Common myeloid progenitor, CD34-positive (primary cell): ENCODE results near the gene TIMM17B.

Source experiments
- CTCF ChIA-PET: fragments of 350-600 bp; sonication (Branson Sonifier 250); formaldehyde crosslinking; loops from one replicate; lab custom pipeline; 2021; ENCODE audit warnings: antibody characterized with exemption; lab: Charles Lee
- POLR2A ChIA-PET: fragments of 350-600 bp; sonication (Branson Sonifier 250); formaldehyde crosslinking; loops from one replicate; lab custom pipeline; 2021; ENCODE audit warnings: antibody characterized with exemption; lab: Charles Lee
- DNase-seq, 3 donors: peaks; one replicate each; pipeline versions ENCODE4 v3.0.0 to v3.0.0-alpha.2; 2013
- H3K27ac ChIP-seq, 2 experiments: 1 replicate in 1 of 2; 2 replicates in 1 of 2; pipeline ENCODE4 v1.7.0; 2013; ENCODE audit warnings: inconsistent platforms in 2 of 2, low read length in 2 of 2, mild to moderate bottlenecking in 2 of 2, low read depth in 1 of 2, moderate library complexity in 1 of 2; ENCODE audit not compliant: severe bottlenecking in 2 of 2, insufficient read depth in 1 of 2, poor library complexity in 1 of 2
- H3K27me3 ChIP-seq, 5 experiments: replicated peaks in 2 of 5; 1 replicate in 3 of 5; 2 replicates in 2 of 5; pipeline versions ENCODE4 v1.6.1 to v1.7.0; 2013; ENCODE audit warnings: low read length in 4 of 5, mild to moderate bottlenecking in 2 of 5, moderate library complexity in 2 of 5, inconsistent platforms in 1 of 5; ENCODE audit not compliant: insufficient read depth in 5 of 5, control insufficient read depth in 4 of 5
- H3K36me3 ChIP-seq, 4 experiments: 1 replicate in 2 of 4; 2 replicates in 2 of 4; pipeline versions ENCODE4 v1.6.1 to v1.7.0; 2013; ENCODE audit warnings: low read length in 3 of 4, control low read depth in 1 of 4, mild to moderate bottlenecking in 1 of 4; ENCODE audit not compliant: control insufficient read depth in 4 of 4, insufficient read depth in 4 of 4
- H3K4me1 ChIP-seq, 4 experiments: 1 replicate in 3 of 4; 2 replicates in 1 of 4; pipeline versions ENCODE4 v1.6.1 to v1.7.1; 2013; ENCODE audit warnings: low read length in 3 of 4, mild to moderate bottlenecking in 3 of 4, control low read depth in 1 of 4, inconsistent platforms in 1 of 4, moderate library complexity in 1 of 4; ENCODE audit not compliant: control insufficient read depth in 4 of 4, insufficient read depth in 4 of 4; ENCODE audit errors: control extremely low read depth in 1 of 4
- H3K4me3 ChIP-seq, 7 experiments: 1 replicate in 4 of 7; 2 replicates in 3 of 7; pipeline versions ENCODE4 v1.5.1 to v1.7.0; 2013; ENCODE audit warnings: mild to moderate bottlenecking in 7 of 7, low read length in 6 of 7, moderate library complexity in 6 of 7, inconsistent platforms in 2 of 7, low read depth in 2 of 7, control low read depth in 1 of 7; ENCODE audit not compliant: insufficient read depth in 4 of 7, control insufficient read depth in 1 of 7; ENCODE audit errors: extremely low read depth in 1 of 7
- H3K9me3 ChIP-seq, 5 experiments: 1 replicate in 4 of 5; 2 replicates in 1 of 5; pipeline versions ENCODE4 v1.6.1 to v1.7.1; 2013; ENCODE audit warnings: low read length in 4 of 5, mild to moderate bottlenecking in 2 of 5, inconsistent platforms in 1 of 5, low read depth in 1 of 5, moderate library complexity in 1 of 5; ENCODE audit not compliant: control insufficient read depth in 4 of 5, insufficient read depth in 2 of 5; ENCODE audit errors: control extremely low read depth in 1 of 5
- WGBS: methylation state at CpG from one replicate; pipeline ENCODE4 v1.1.5; 2013; ENCODE audit not compliant: insufficient coverage; 5-methylcytosine and 5-hydroxymethylcytosine counted together

TIMM17B gene

GRCh38 chrX:48913605-48914366 lies 16.2 kb upstream of the TIMM17B start:
- peaks cover 7 to 47% (median 22%) of the 10 kb centered on the region in 4 experiments for H3K4me1 ChIP-seq
- CTCF ChIA-PET, result no interaction called here
- POLR2A ChIA-PET, result no interaction called here

GRCh38 chrX:48911412-48912182 lies 14.0 kb upstream of the TIMM17B start, which contains the start of gene SLC35A2:
SLC35A2 (minus strand) TSS chrX:48911646; CDS start chrX:48911636, 10 bp downstream.
- POLR2A ChIA-PET, result interaction anchor here (0.6 to 1.9 kb wide), 5 partner anchors 10 to 47 kb away, joined by 3 to 12 read pairs (median 4); partner anchors contain the start of genes PQBP1 and TIMM17B
- DNase-seq, result peak; percentile 78 to 91 (median 88)

More at GRCh38 chrX:48913605-48914366, 16.2 kb upstream of the TIMM17B start:
- no peaks in the 10 kb centered on the region for H3K9me3 ChIP-seq
- H3K4me3 ChIP-seq, result no peak overlapping the region
- peaks cover 6 to 33% (median 13%) of the 10 kb centered on the region in 4 experiments for H3K36me3 ChIP-seq
- peaks cover 0 to 3% (median 0%) of the 10 kb centered on the region in 5 experiments for H3K27me3 ChIP-seq
- no peak for DNase-seq
- WGBS, result 100% methylated on average over 4 of the region's 5 CpGs
- no peak overlapping the region for H3K27ac ChIP-seq

DNA sequence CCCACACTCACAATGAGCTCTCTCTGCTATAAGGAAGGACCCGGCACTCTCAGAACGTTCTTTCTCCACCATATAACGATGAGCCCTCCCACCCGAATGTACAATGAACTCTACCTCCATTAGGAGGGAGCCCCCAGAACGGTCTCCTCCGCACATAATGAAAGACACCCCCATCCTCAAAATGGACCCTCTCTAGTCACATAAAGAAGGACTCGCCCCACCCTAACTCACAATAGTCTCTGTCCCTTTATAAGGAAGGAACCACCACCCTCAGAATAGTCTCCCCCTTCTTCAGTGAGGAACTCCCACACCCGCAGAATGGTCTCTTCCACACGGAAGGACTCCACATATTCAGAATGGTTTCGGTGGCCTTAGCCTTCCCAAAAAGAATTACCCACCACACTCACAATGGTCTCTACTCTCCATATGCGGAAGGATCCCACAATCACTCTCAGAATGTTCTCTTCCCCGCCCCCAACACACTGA lies 13.4 kb upstream of the TIMM17B start:
- POLR2A ChIA-PET, result interaction anchor here (0.6 to 1.9 kb wide), 3 partner anchors 13 to 27 kb away, joined by 3 to 12 read pairs (median 12); partner anchors contain the start of genes PQBP1 and TIMM17B
- CTCF ChIA-PET, result interaction anchor here (1.3 to 1.7 kb wide), 2 partner anchors 19 to 26 kb away, joined by 4 to 7 read pairs; no protein-coding TSS in a partner anchor
- 20% methylated on average over 11 of the region's 12 CpGs for WGBS
- Histone ChIP-seq H3K4me1 (peaks cover 6 to 33% (median 14%) of the 10 kb centered on the region in 4 experiments), H3K9me3 (no peaks in the 10 kb centered on the region), H3K4me3 (peak overlapping the region; percentile 58 to 93 (median 76)), H3K36me3 (peaks cover 6 to 38% (median 15%) of the 10 kb centered on the region in 4 experiments), H3K27ac (peak overlapping the region; percentile 83 to 91), H3K27me3 (peaks cover 0 to 3% (median 0%) of the 10 kb centered on the region in 5 experiments)
- peak in 1 of 3 donors; percentile 65 for DNase-seq

More at GRCh38 chrX:48911412-48912182, 14.0 kb upstream of the TIMM17B start, which contains the start of gene SLC35A2:
- Histone ChIP-seq H3K36me3 (peaks cover 6 to 33% (median 13%) of the 10 kb centered on the region in 4 experiments), H3K4me3 (peak within 1 kb of the TSS; percentile 58 to 93 (median 76)), H3K9me3 (no peaks in the 10 kb centered on the region), H3K27me3 (peaks cover 0 to 3% (median 0%) of the 10 kb centered on the region in 5 experiments), H3K4me1 (peaks cover 7 to 37% (median 17%) of the 10 kb centered on the region in 4 experiments), H3K27ac (peak within 1 kb of the TSS; percentile 83 to 91)
- CTCF ChIA-PET, result interaction anchor here (0.8 to 1.7 kb wide), 3 partner anchors 20 to 32 kb away, joined by 3 to 7 read pairs (median 4); no protein-coding TSS in a partner anchor
- WGBS, result 27% methylated on average over 60 of the region's 60 CpGs

- Histone ChIP-seq H3K4me3 (no peak overlapping the region), H3K9me3 (no peaks in the 10 kb centered on the region), H3K36me3 (peaks cover 2 to 33% (median 13%) of the 10 kb centered on the region in 4 experiments), H3K27me3 (peaks cover 0 to 3% (median 0%) of the 10 kb centered on the region in 5 experiments), H3K4me1 (peaks cover 6 to 21% (median 8%) of the 10 kb centered on the region in 4 experiments), H3K27ac (no peak overlapping the region)
- ChIA-PET CTCF (interaction anchor here (0.6 to 0.8 kb wide), 2 partner anchors 44 to 63 kb away, joined by 3 read pairs; no protein-coding TSS in a partner anchor), POLR2A (no interaction called here)
- DNase-seq, result no peak
- 91% methylated on average over 11 of the region's 17 CpGs for WGBS
Observed at GRCh38 chrX:48909703-48910294, 12.2 kb upstream of the TIMM17B start.

- no peak overlapping the region for H3K27ac ChIP-seq
- H3K4me3 ChIP-seq, result no peak overlapping the region
- no CpG with 5 or more reads among the region's 1 CpG for WGBS
- ChIA-PET CTCF (interaction anchor here (0.6 to 0.8 kb wide), 2 partner anchors 10 to 64 kb away, joined by 3 read pairs; no protein-coding TSS in a partner anchor), POLR2A (no interaction called here)
- H3K36me3 ChIP-seq, result peaks cover 0 to 30% (median 7%) of the 10 kb centered on the region in 4 experiments
- no peaks in the 10 kb centered on the region for H3K9me3 ChIP-seq
- DNase-seq, result no peak
- peaks cover 0 to 3% (median 0%) of the 10 kb centered on the region in 5 experiments for H3K27me3 ChIP-seq
- peaks cover 6 to 17% (median 7%) of the 10 kb centered on the region in 4 experiments for H3K4me1 ChIP-seq
Observed at GRCh38 chrX:48908600-48908999, 11.0 kb upstream of the TIMM17B start.
